Cardiac fibroblast (primary cell): Measurements from ENCODE around the gene FKRP.

ENCODE experiments used
- DNase-seq, 2 donors: peaks; one replicate each; pipeline versions ENCODE4 v3.0.0 to v3.0.0-alpha.2; 2010; ENCODE audit warnings: low read depth in 2 of 2
- H3K4me3 ChIP-seq, 2 donors: replicated peaks in 1 of 2; 1 replicate in 1 of 2; 2 replicates in 1 of 2; pipeline ENCODE4 v1.5.1; 2011; ENCODE audit warnings: low read depth in 2 of 2, low read length in 2 of 2, mild to moderate bottlenecking in 2 of 2, moderate library complexity in 1 of 2
- CTCF ChIP-seq: IDR thresholded peaks from one replicate; pipeline ENCODE4 v1.5.1; 2011; ENCODE audit warnings: low read depth, mild to moderate bottlenecking, low read length, inconsistent platforms

FKRP gene

GRCh38 chr19:46716672-46717033 is 29.2 kb upstream of the FKRP start:
- no peak for TF ChIP-seq CTCF
- H3K4me3 ChIP-seq = peak overlapping the region; percentile 73 to 81
- no peak for DNase-seq

- no peak for TF ChIP-seq CTCF
- DNase-seq = peak; percentile 82 to 87
- peak within 1 kb of the TSS; percentile 73 to 81 for H3K4me3 ChIP-seq
Observed at GRCh38 chr19:46717034-46717715, 28.7 kb upstream of the FKRP start, which contains the start of gene PRKD2. TSS of gene PRKD2 (minus strand) at chr19:46717114. CDS start at chr19:46716370, 744 bp downstream.

- DNase-seq = no peak
- H3K4me3 ChIP-seq = peak overlapping the region; percentile 73 to 81
- TF ChIP-seq CTCF = no peak
Observed at GRCh38 chr19:46717716-46718143, 28.1 kb upstream of the FKRP start.

GRCh38 chr19:46718157-46718933 is 27.5 kb upstream of the FKRP start:
- DNase-seq = no peak
- no peak for TF ChIP-seq CTCF
- no peak overlapping the region for H3K4me3 ChIP-seq

- TF ChIP-seq CTCF = no peak
- H3K4me3 ChIP-seq = no peak overlapping the region
- no peak for DNase-seq
Observed at GRCh38 chr19:46718934-46719622, 26.8 kb upstream of the FKRP start.

GRCh38 chr19:46719629-46720502 is 26.0 kb upstream of the FKRP start:
- TF ChIP-seq CTCF = no peak
- H3K4me3 ChIP-seq = no peak overlapping the region
- no peak for DNase-seq
